A673 (cell line): ENCODE results near the gene ZC2HC1C. TPM values are rescaled to one million over a fixed set of nuclear protein-coding genes. Genes with fewer than 3 reads are reported as not detected.

Source experiments
- BruUV-seq: library from RNA; stranded (reverse); fragments of 400-500 nt; replicated peaks from 2 replicates; lab custom pipeline; 2021; lab: Mats Ljungman, UMichigan
- CTCF ChIA-PET: fragments of 300-600 bp; sonication (Branson Sonifier 250); formaldehyde crosslinking; loops from one replicate; lab custom pipeline; 2022; ENCODE audit warnings: antibody characterized with exemption; lab: Charles Lee
- POLR2A ChIA-PET: fragments of 300-600 bp; sonication (Branson Sonifier 250); formaldehyde crosslinking; loops from one replicate; lab custom pipeline; 2022; ENCODE audit warnings: antibody characterized with exemption; ENCODE audit not compliant: low non-redundant PET; lab: Charles Lee
- DNase-seq: peaks from one replicate; pipeline ENCODE4 v3.0.0-alpha.2; 2015; ENCODE audit warnings: low spot score
- H3K27ac ChIP-seq: fragments of 200-600 bp; sonication (generic); 2 replicates; pipeline ENCODE4 v1.5.1; 2016; ENCODE audit warnings: mixed run types, low read depth, mild to moderate bottlenecking, mixed read lengths, antibody characterized with exemption, low read length; ENCODE audit not compliant: poor library complexity, severe bottlenecking
- H3K27me3 ChIP-seq: fragments of 200-600 bp; sonication (generic); replicated peaks from 2 replicates; pipeline ENCODE4 v1.6.1; 2017; ENCODE audit warnings: mixed run types, low read depth, mild to moderate bottlenecking, mixed read lengths, antibody characterized with exemption, low read length; ENCODE audit not compliant: insufficient read depth, poor library complexity
- H3K36me3 ChIP-seq: fragments of 200-600 bp; sonication (generic); 2 replicates; pipeline ENCODE4 v1.6.1; 2016; ENCODE audit warnings: mixed run types, mild to moderate bottlenecking, mixed read lengths, antibody characterized with exemption, low read length; ENCODE audit not compliant: insufficient read depth, poor library complexity, severe bottlenecking
- H3K4me1 ChIP-seq: fragments of 200-600 bp; sonication (generic); 2 replicates; pipeline ENCODE4 v1.6.1; 2017; ENCODE audit warnings: mixed run types, mild to moderate bottlenecking, mixed read lengths, antibody characterized with exemption, low read length; ENCODE audit not compliant: insufficient read depth, poor library complexity, severe bottlenecking
- H3K4me3 ChIP-seq: fragments of 200-600 bp; sonication (generic); 2 replicates; pipeline ENCODE4 v1.5.1; 2016; ENCODE audit warnings: low read depth, mixed run types, mild to moderate bottlenecking, mixed read lengths, low read length; ENCODE audit not compliant: poor library complexity, severe bottlenecking
- H3K9me3 ChIP-seq: fragments of 200-600 bp; sonication (generic); 2 replicates; pipeline ENCODE4 v1.6.1; 2016; ENCODE audit warnings: mixed run types, low read depth, mild to moderate bottlenecking, mixed read lengths, antibody characterized with exemption, low read length; ENCODE audit not compliant: poor library complexity, severe bottlenecking
- EZH2 ChIP-seq: fragments of 200-600 bp; sonication (generic); IDR thresholded peaks from 2 replicates; pipeline ENCODE4 v1.6.1; 2017; ENCODE audit warnings: borderline replicate concordance, low read depth, mild to moderate bottlenecking, mixed read lengths, antibody characterized with exemption, low read length; ENCODE audit not compliant: poor library complexity, severe bottlenecking
- intact Hi-C: fragments of 100-400 bp; cut with micrococcal nuclease; formaldehyde crosslinking; loops from one replicate; pipeline ENCODE4 v1.10.0; 2022; ENCODE audit not compliant: unreplicated experiment
- total RNA-seq: library from RNA; stranded (reverse); gene quantifications from 2 replicates; pipeline ENCODE4 v1.2.3, GENCODE V29; 2021
- TF ChIP-seq, protein P1 (sequence below): fragments of 300-800, 200-600 bp; sonication (generic); conservative IDR thresholded peaks from 2 replicates; pipeline ENCODE4 v1.5.1; 2017; ENCODE audit warnings: low read depth, mild to moderate bottlenecking, antibody characterized with exemption, low read length, moderate library complexity, mixed read lengths

The ZC2HC1C gene
- total RNA-seq, 1 experiment from 2014 or later, result 1.0 TPM

DNA sequence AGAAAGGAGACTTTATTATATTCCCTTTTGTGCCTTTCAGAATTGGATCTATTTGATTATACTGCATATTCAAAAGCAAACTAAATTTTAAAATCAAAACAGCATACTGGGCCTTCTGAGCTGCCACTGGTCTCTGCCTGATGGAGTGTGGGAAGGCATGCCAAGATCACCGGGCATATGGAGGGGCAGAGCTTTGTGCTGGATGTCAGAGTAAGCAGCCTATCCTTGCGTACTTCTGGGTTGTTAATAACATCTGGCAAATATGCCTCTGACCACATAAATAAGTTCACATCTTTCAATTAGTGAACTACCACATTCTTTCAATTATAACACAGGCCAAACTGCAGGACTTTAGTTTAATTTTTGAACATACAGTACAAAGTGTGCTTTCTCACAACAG, 36.5 kb upstream of the ZC2HC1C start:
- Histone ChIP-seq H3K9me3 (no peaks in the 10 kb centered on the region), H3K27me3 (no peaks in the 10 kb centered on the region), H3K36me3 (peaks cover 3% of the 10 kb centered on the region), H3K4me1 (peaks cover 9% of the 10 kb centered on the region), H3K4me3 (no peak overlapping the region), H3K27ac (no peak overlapping the region)
- no TSS peak for BruUV-seq
- DNase-seq, result no peak
- intact Hi-C loops, result no loop called here
- TF ChIP-seq, protein P1, sequence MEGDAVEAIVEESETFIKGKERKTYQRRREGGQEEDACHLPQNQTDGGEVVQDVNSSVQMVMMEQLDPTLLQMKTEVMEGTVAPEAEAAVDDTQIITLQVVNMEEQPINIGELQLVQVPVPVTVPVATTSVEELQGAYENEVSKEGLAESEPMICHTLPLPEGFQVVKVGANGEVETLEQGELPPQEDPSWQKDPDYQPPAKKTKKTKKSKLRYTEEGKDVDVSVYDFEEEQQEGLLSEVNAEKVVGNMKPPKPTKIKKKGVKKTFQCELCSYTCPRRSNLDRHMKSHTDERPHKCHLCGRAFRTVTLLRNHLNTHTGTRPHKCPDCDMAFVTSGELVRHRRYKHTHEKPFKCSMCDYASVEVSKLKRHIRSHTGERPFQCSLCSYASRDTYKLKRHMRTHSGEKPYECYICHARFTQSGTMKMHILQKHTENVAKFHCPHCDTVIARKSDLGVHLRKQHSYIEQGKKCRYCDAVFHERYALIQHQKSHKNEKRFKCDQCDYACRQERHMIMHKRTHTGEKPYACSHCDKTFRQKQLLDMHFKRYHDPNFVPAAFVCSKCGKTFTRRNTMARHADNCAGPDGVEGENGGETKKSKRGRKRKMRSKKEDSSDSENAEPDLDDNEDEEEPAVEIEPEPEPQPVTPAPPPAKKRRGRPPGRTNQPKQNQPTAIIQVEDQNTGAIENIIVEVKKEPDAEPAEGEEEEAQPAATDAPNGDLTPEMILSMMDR, result no peak
- no peak for TF ChIP-seq EZH2
- ChIA-PET POLR2A (no interaction called here), CTCF (no interaction called here)

DNA sequence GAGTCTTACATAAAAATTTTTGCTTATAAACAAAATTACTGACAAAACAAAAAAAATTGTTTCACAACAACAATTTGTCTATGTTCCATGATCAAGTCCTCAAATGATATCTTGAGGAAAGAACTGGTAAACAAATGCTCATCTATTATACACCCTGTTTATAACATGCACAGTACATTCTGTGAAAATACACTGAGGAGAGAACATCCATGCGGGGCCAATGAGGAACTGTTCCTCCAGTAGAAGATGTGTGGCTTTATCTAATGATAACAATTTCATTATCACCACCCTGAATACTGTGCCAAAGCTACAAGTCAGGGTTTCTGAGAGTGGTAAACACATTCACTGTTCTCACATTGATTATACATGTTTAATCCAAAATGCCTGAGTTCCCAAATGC, 28.9 kb upstream of the ZC2HC1C start:
- Histone ChIP-seq H3K36me3 (no peaks in the 10 kb centered on the region), H3K4me3 (no peak overlapping the region), H3K27me3 (no peaks in the 10 kb centered on the region), H3K27ac (no peak overlapping the region), H3K9me3 (no peaks in the 10 kb centered on the region), H3K4me1 (peaks cover 36% of the 10 kb centered on the region)
- intact Hi-C loops, result no loop called here
- POLR2A ChIA-PET, result no interaction called here
- CTCF ChIA-PET, result no interaction called here
- BruUV-seq, result no TSS peak
- no peak for DNase-seq
- no peak for TF ChIP-seq EZH2
- TF ChIP-seq, protein P1, result no peak

DNA sequence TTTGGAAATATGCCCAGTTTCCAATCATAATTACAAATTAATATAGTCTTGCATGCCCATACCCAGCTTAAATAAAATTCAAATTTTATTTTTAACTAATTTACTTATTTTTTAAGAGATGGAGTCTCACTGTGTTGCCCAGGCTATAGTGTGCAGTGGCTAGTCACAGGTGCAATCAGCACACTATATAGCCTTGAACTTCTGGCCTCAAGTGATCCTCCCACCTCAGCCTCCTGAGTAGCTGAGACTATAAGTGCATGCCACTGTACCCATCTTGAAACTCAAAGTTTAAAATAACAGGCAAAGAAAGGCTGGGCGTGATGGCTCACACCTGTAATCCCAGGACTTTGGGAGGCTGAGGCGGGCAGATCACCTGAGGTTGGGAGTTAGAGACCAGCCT, 28.5 kb upstream of the ZC2HC1C start:
- intact Hi-C loops, result no loop called here
- BruUV-seq, result no TSS peak
- CTCF ChIA-PET, result no interaction called here
- POLR2A ChIA-PET, result interaction anchor here (0.7 kb wide), 1 partner anchor 87 kb away, joined by 6 read pairs; no protein-coding TSS in a partner anchor
- Histone ChIP-seq H3K27ac (no peak overlapping the region), H3K36me3 (no peaks in the 10 kb centered on the region), H3K27me3 (no peaks in the 10 kb centered on the region), H3K4me3 (no peak overlapping the region), H3K9me3 (no peaks in the 10 kb centered on the region), H3K4me1 (peaks cover 36% of the 10 kb centered on the region)
- no peak for TF ChIP-seq EZH2
- TF ChIP-seq, protein P1, result no peak
- DNase-seq, result no peak
